ENCODE measurements around the gene SH3TC1. TPM values are rescaled to one million over a fixed set of nuclear protein-coding genes. Genes with fewer than 3 reads are reported as not detected.

Gene SH3TC1
- polyA plus RNA-seq, 1 experiment = 1.2 TPM

- DNase-seq (ENCODE audit: low read depth) = no peak
- ChIA-PET CTCF (interaction anchor here (1.3 to 2.4 kb wide), 3 partner anchors 132 to 142 kb away, joined by 3 to 11 read pairs (median 5); no protein-coding TSS in a partner anchor), POLR2A (interaction anchor here (0.6 kb wide), 1 partner anchor 131 kb away, joined by 30 read pairs; no protein-coding TSS in a partner anchor)
- no peak overlapping the region for H3K4me3 ChIP-seq (ENCODE audit: low read depth, low read length)
- no peak for TF ChIP-seq CTCF (IDR thresholded peaks at IDR 0.05; ENCODE audit: insufficient read depth, low read depth, low read length)
- peaks cover 6% of the 10 kb centered on the region; the same call in 1 of the 2 replicates for H3K27me3 ChIP-seq (ENCODE audit: control insufficient read depth, insufficient read depth, low read length)
- H3K36me3 ChIP-seq (ENCODE audit: control insufficient read depth, insufficient read depth, low read length) = no peaks in the 10 kb centered on the region
Observed at GRCh38 chr4:8266088-8266487, 67.0 kb downstream of the SH3TC1 start.

- TF ChIP-seq CTCF (IDR thresholded peaks at IDR 0.05; ENCODE audit: insufficient read depth, low read depth, low read length) = no peak
- Histone ChIP-seq H3K4me3 (ENCODE audit: low read depth, low read length) (no peak overlapping the region), H3K36me3 (ENCODE audit: control insufficient read depth, insufficient read depth, low read length) (no peaks in the 10 kb centered on the region), H3K27me3 (ENCODE audit: control insufficient read depth, insufficient read depth, low read length) (peaks cover 6% of the 10 kb centered on the region; the same call in 1 of the 2 replicates)
- no peak for DNase-seq (ENCODE audit: low read depth)
- POLR2A ChIA-PET = interaction anchor here (0.6 kb wide), 1 partner anchor 130 kb away, joined by 30 read pairs; no protein-coding TSS in a partner anchor
- CTCF ChIA-PET = interaction anchor here (1.3 to 2.4 kb wide), 4 partner anchors 24 to 141 kb away, joined by 3 to 11 read pairs (median 6); no protein-coding TSS in a partner anchor
Observed at GRCh38 chr4:8266508-8266907, 67.4 kb downstream of the SH3TC1 start.

- H3K4me3 ChIP-seq (ENCODE audit: low read depth, low read length) = no peak overlapping the region
- TF ChIP-seq CTCF (IDR thresholded peaks at IDR 0.05; ENCODE audit: insufficient read depth, low read depth, low read length) = peak; percentile 58
- ChIA-PET CTCF (interaction anchor here (0.6 to 2.4 kb wide), 4 partner anchors 8 to 141 kb away, joined by 3 to 11 read pairs (median 6); no protein-coding TSS in a partner anchor), POLR2A (no interaction called here)
- H3K36me3 ChIP-seq (ENCODE audit: control insufficient read depth, insufficient read depth, low read length) = no peaks in the 10 kb centered on the region
- no peak for DNase-seq (ENCODE audit: low read depth)
- peaks cover 6% of the 10 kb centered on the region; the same call in 1 of the 2 replicates for H3K27me3 ChIP-seq (ENCODE audit: control insufficient read depth, insufficient read depth, low read length)
Observed at GRCh38 chr4:8267077-8267476, 68.0 kb downstream of the SH3TC1 start.

GRCh38 chr4:8268211-8268610 is 69.1 kb downstream of the SH3TC1 start:
- CTCF ChIA-PET = interaction anchor here (2.4 kb wide), 1 partner anchor 135 kb away, joined by 11 read pairs; no protein-coding TSS in a partner anchor
- TF ChIP-seq CTCF (IDR thresholded peaks at IDR 0.05; ENCODE audit: insufficient read depth, low read depth, low read length) = no peak
- Histone ChIP-seq H3K27me3 (ENCODE audit: control insufficient read depth, insufficient read depth, low read length) (peaks cover 6% of the 10 kb centered on the region; the same call in 1 of the 2 replicates), H3K4me3 (ENCODE audit: low read depth, low read length) (no peak overlapping the region), H3K36me3 (ENCODE audit: control insufficient read depth, insufficient read depth, low read length) (no peaks in the 10 kb centered on the region)
- POLR2A ChIA-PET = no interaction called here
- no peak for DNase-seq (ENCODE audit: low read depth)

GRCh38 chr4:8268901-8269534 is 69.9 kb downstream of the SH3TC1 start:
- Histone ChIP-seq H3K4me3 (ENCODE audit: low read depth, low read length) (no peak overlapping the region), H3K27me3 (ENCODE audit: control insufficient read depth, insufficient read depth, low read length) (peaks cover 6% of the 10 kb centered on the region; the same call in 1 of the 2 replicates), H3K36me3 (ENCODE audit: control insufficient read depth, insufficient read depth, low read length) (no peaks in the 10 kb centered on the region)
- no peak for DNase-seq (ENCODE audit: low read depth)
- ChIA-PET POLR2A (no interaction called here), CTCF (interaction anchor here (1.1 kb wide), 1 partner anchor 9 kb away, joined by 4 read pairs; no protein-coding TSS in a partner anchor)
- no peak for TF ChIP-seq CTCF (IDR thresholded peaks at IDR 0.05; ENCODE audit: insufficient read depth, low read depth, low read length)

Measured in BJ (cell line).